B cell (primary cell): Measurements from ENCODE around the gene DDOST. TPM values are rescaled to one million over a fixed set of nuclear protein-coding genes. Genes with fewer than 3 reads are reported as not detected.

ENCODE experiments used
- ATAC-seq: fragments of 200-7000 bp; cut with Tn5 transposase; one replicate; pipeline ENCODE4 v1.10.0; 2021; ENCODE audit warnings: low read depth, mild to moderate bottlenecking, moderate number of reproducible peaks, moderate library complexity
- CTCF ChIA-PET: fragments of 350-600 bp; sonication (Branson Sonifier 250); formaldehyde crosslinking; loops from one replicate; lab custom pipeline; 2021; ENCODE audit warnings: antibody characterized with exemption, inconsistent platforms; lab: Charles Lee
- POLR2A ChIA-PET: fragments of 350-600 bp; sonication (Branson Sonifier 250); formaldehyde crosslinking; loops from one replicate; lab custom pipeline; 2021; ENCODE audit warnings: antibody characterized with exemption; lab: Charles Lee
- DNase-seq: peaks from one replicate; pipeline ENCODE4 v3.0.0; 2013
- H2AFZ ChIP-seq: 2 replicates; pipeline ENCODE4 v1.6.1; 2012; ENCODE audit warnings: mild to moderate bottlenecking, low read depth, low read length; ENCODE audit not compliant: insufficient read depth, poor library complexity, severe bottlenecking
- H3K27ac ChIP-seq, 2 donors: 1 replicate in 1 of 2; 2 replicates in 1 of 2; pipeline ENCODE4 v1.5.1; 2012 to 2013; ENCODE audit warnings: low read length in 2 of 2, mild to moderate bottlenecking in 2 of 2, moderate library complexity in 1 of 2
- H3K27me3 ChIP-seq, 4 experiments: fragments of 200-600 bp in 1 of 4; sonication (generic) in 1 of 4; replicated peaks in 1 of 4; 1 replicate in 2 of 4; 2 replicates in 2 of 4; pipeline versions ENCODE4 v1.6.1 to v1.7.0; 2013 to 2016; ENCODE audit warnings: low read length in 3 of 4, mild to moderate bottlenecking in 2 of 4, mixed read lengths in 1 of 4, moderate library complexity in 1 of 4; ENCODE audit not compliant: insufficient read depth in 4 of 4, control insufficient read depth in 3 of 4; ENCODE audit errors: control extremely low read depth in 1 of 4
- H3K36me3 ChIP-seq, 2 experiments: replicated peaks in 1 of 2; 1 replicate in 1 of 2; 2 replicates in 1 of 2; pipeline versions ENCODE4 v1.6.1 to v1.7.1; 2013; ENCODE audit warnings: low read length in 1 of 2; ENCODE audit not compliant: insufficient read depth in 2 of 2, control insufficient read depth in 1 of 2; ENCODE audit errors: control extremely low read depth in 1 of 2, extremely low read depth in 1 of 2
- H3K4me1 ChIP-seq, 2 donors: fragments of 200-600 bp in 1 of 2; sonication (generic) in 1 of 2; 1 replicate in 1 of 2; 2 replicates in 1 of 2; pipeline versions ENCODE4 v1.5.1 to v1.6.1; 2013 to 2017; ENCODE audit warnings: low read length in 2 of 2; ENCODE audit not compliant: control insufficient read depth in 2 of 2, insufficient read depth in 2 of 2
- H3K4me2 ChIP-seq: replicated peaks from 2 replicates; pipeline ENCODE3; 2012; ENCODE audit warnings: mild to moderate bottlenecking, low read depth, low read length; ENCODE audit not compliant: poor library complexity, severe bottlenecking
- H3K4me3 ChIP-seq, 5 experiments: fragments of 200-600 bp in 1 of 5; sonication (generic) in 1 of 5; 1 replicate in 3 of 5; 2 replicates in 2 of 5; pipeline versions ENCODE4 v1.5.1 to v1.7.0; 2011 to 2016; ENCODE audit warnings: low read length in 4 of 5, mild to moderate bottlenecking in 4 of 5, low read depth in 2 of 5, control low read depth in 1 of 5, moderate library complexity in 1 of 5; ENCODE audit not compliant: insufficient read depth in 1 of 5; ENCODE audit errors: control extremely low read depth in 1 of 5, extremely low read depth in 1 of 5
- H3K79me2 ChIP-seq: fragments of 200-600 bp; sonication (generic); one replicate; pipeline ENCODE4 v1.6.0; 2016; ENCODE audit warnings: low read length; ENCODE audit not compliant: control insufficient read depth, insufficient read depth
- H3K9ac ChIP-seq: fragments of 200-600 bp; sonication (generic); 2 replicates; pipeline ENCODE4 v1.6.1; 2017; ENCODE audit warnings: mild to moderate bottlenecking, low read length, moderate library complexity
- H3K9me3 ChIP-seq, 3 donors: one replicate each; pipeline versions ENCODE4 v1.6.1 to v1.7.1; 2013; ENCODE audit warnings: low read length in 2 of 3; ENCODE audit not compliant: control insufficient read depth in 2 of 3, insufficient read depth in 1 of 3; ENCODE audit errors: control extremely low read depth in 1 of 3
- H4K20me1 ChIP-seq: 2 replicates; pipeline ENCODE4 v1.6.0; 2012; ENCODE audit warnings: mild to moderate bottlenecking, low read length; ENCODE audit not compliant: insufficient read depth, control insufficient read depth, poor library complexity, severe bottlenecking
- H3K27ac Mint-ChIP-seq: one replicate; pipeline ENCODE4 v1.8.0; 2021; ENCODE audit warnings: mixed read lengths
- H3K27me3 Mint-ChIP-seq: one replicate; pipeline ENCODE4 v1.8.0; 2021; ENCODE audit warnings: mixed read lengths
- H3K4me1 Mint-ChIP-seq: one replicate; pipeline ENCODE4 v1.8.0; 2021; ENCODE audit warnings: mixed read lengths
- H3K4me3 Mint-ChIP-seq: one replicate; pipeline ENCODE4 v1.8.0; 2021; ENCODE audit warnings: mixed read lengths
- H3K9me3 Mint-ChIP-seq: one replicate; pipeline ENCODE4 v1.8.0; 2022; ENCODE audit warnings: mixed read lengths; ENCODE audit not compliant: insufficient read depth
- CTCF ChIP-seq: fragments of 200-600 bp; IDR thresholded peaks from one replicate; pipeline ENCODE4 v1.8.0; 2022; ENCODE audit warnings: antibody characterized with exemption, mild to moderate bottlenecking
- EZH2 ChIP-seq: IDR thresholded peaks from 2 replicates; pipeline ENCODE4 v1.6.1; 2012; ENCODE audit warnings: borderline replicate concordance, low read depth, mild to moderate bottlenecking, moderate library complexity, low read length; ENCODE audit not compliant: insufficient read depth, poor library complexity, severe bottlenecking
- WGBS: methylation state at CpG from one replicate; pipeline ENCODE4 v1.1.5; 2013; ENCODE audit warnings: missing lambda C conversion rate; ENCODE audit not compliant: insufficient coverage; 5-methylcytosine and 5-hydroxymethylcytosine counted together
- intact Hi-C: fragments of 100-400 bp; cut with micrococcal nuclease; formaldehyde crosslinking; loops from one replicate; pipeline ENCODE4 v1.10.0; 2022
- polyA plus RNA-seq: library from polyadenylated mRNA; depleted of rRNA; stranded (reverse); fragments of >200 nt; gene quantifications from 2 replicates; pipeline ENCODE4 v1.2.3, GENCODE V29; 2012
- total RNA-seq, 2 donors: library from RNA; stranded (reverse); fragments of 120-200 nt in 1 of 2; gene quantifications; 1 replicate in 1 of 2; 2 replicates in 1 of 2; pipeline versions ENCODE4 v1.2.3 to v1.2.4, GENCODE V29; 2013 to 2022

Gene DDOST
- total and polyA plus RNA-seq, 2 donors (not counting 1 experiment from before 2014, with no cell fraction given) = 73.5 to 99.2 TPM

DNA sequence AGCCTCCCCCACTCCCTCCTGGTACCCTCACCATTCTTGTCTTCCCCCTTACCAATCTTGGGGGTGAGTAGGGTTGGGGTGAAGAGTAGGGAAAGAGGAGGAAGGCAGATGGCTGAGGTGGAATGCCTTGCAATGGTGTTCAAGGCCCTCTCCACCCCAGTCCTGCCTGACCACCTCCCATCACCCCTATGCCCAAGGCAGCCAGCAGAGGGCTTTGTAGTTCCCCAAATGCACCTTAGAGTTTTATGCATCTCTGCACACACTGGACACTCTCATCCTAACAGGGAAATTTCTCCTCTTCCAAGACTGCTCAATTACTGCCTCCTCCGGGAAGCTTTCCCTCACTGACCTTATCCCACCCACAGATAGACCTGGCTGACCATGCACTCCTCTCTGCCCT lies 41.2 kb upstream of the DDOST start:
- Histone ChIP-seq H3K4me1 (no peaks in the 10 kb centered on the region), H3K4me3 (no peak overlapping the region), H3K27me3 (no peaks in the 10 kb centered on the region), H2AFZ (no peak overlapping the region), H3K79me2 (no peaks in the 10 kb centered on the region), H3K9ac (no peak overlapping the region), H3K9me3 (no peaks in the 10 kb centered on the region), H4K20me1 (no peaks in the 10 kb centered on the region), H3K36me3 (no peaks in the 10 kb centered on the region), H3K4me2 (no peak overlapping the region), H3K27ac (no peak overlapping the region)
- peaks cover 2% of the 10 kb centered on the region for H3K9me3 Mint-ChIP-seq
- intact Hi-C loops = no loop called here
- 89% methylated on average over 1 of the region's 1 CpG for WGBS
- ChIA-PET CTCF (interaction anchor here (1.3 kb wide), 1 partner anchor 493 kb away, joined by 7 read pairs; no protein-coding TSS in a partner anchor), POLR2A (no interaction called here)
- DNase-seq (no peak), ATAC-seq (no peak)
- no peaks in the 10 kb centered on the region for H3K4me1 Mint-ChIP-seq
- TF ChIP-seq EZH2 (no peak), CTCF (no peak)
- H3K27me3 Mint-ChIP-seq = peaks cover 5% of the 10 kb centered on the region
- no peak overlapping the region for H3K27ac Mint-ChIP-seq
- H3K4me3 Mint-ChIP-seq = no peak overlapping the region

GRCh38 chr1:20701847-20702246 lies 40.7 kb upstream of the DDOST start:
- DNase-seq = no peak
- H3K4me2 ChIP-seq = no peak overlapping the region
- H3K79me2 ChIP-seq = no peaks in the 10 kb centered on the region
- Mint-ChIP-seq H3K4me1 (no peaks in the 10 kb centered on the region), H3K27me3 (peaks cover under 1% of the 10 kb centered on the region), H3K4me3 (no peak overlapping the region), H3K27ac (no peak overlapping the region), H3K9me3 (no peaks in the 10 kb centered on the region)
- ChIA-PET POLR2A (no interaction called here), CTCF (interaction anchor here (1.3 kb wide), 1 partner anchor 493 kb away, joined by 7 read pairs; no protein-coding TSS in a partner anchor)
- H4K20me1 ChIP-seq = no peaks in the 10 kb centered on the region
- no peak overlapping the region for H2AFZ ChIP-seq
- no peak overlapping the region for H3K9ac ChIP-seq
- no peaks in the 10 kb centered on the region for H3K36me3 ChIP-seq
- no peak for TF ChIP-seq CTCF
- no peak for TF ChIP-seq EZH2
- peaks cover 0 to 3% of the 10 kb centered on the region in 2 donors for H3K4me1 ChIP-seq
- no peaks in the 10 kb centered on the region for H3K9me3 ChIP-seq
- intact Hi-C loops = no loop called here
- H3K4me3 ChIP-seq = no peak overlapping the region
- H3K27ac ChIP-seq = no peak overlapping the region
- no peak for ATAC-seq
- 93% methylated on average over 4 of the region's 5 CpGs for WGBS
- no peaks in the 10 kb centered on the region for H3K27me3 ChIP-seq
